HCT116 (cell line): ENCODE measurements around the gene MAP3K5. TPM values are rescaled to one million over a fixed set of nuclear protein-coding genes. Genes with fewer than 3 reads are reported as not detected.

Source experiments
- ATAC-seq: fragments of 200-7000 bp; cut with Tn5 transposase; 2 replicates; pipeline ENCODE4 v1.9.1; 2020; ENCODE audit warnings: mild to moderate bottlenecking, moderate library complexity
- BruUV-seq: library from RNA; stranded (reverse); fragments of 400-500 nt; replicated peaks from 2 replicates; lab custom pipeline; 2021; lab: Mats Ljungman, UMichigan
- CTCF ChIA-PET: fragments of 300-600 bp; sonication (Branson Sonifier 250); formaldehyde crosslinking; loops from one replicate; lab custom pipeline; 2021; ENCODE audit warnings: antibody characterized with exemption; lab: Charles Lee
- POLR2A ChIA-PET: fragments of 300-600, 350-600 bp; sonication (Branson Sonifier 250); formaldehyde crosslinking; loops from one replicate; lab custom pipeline; 2021; ENCODE audit warnings: antibody characterized with exemption; lab: Charles Lee
- RAD21 ChIA-PET, 2 experiments: fragments of 300-600 bp; sonication (Branson Sonifier 250); formaldehyde crosslinking; loops; one replicate each; lab custom pipeline; 2023; ENCODE audit warnings: low total read pairs in 2 of 2; ENCODE audit not compliant: uncharacterized antibody in 2 of 2, unreplicated experiment in 2 of 2, low non-redundant PET in 1 of 2; lab: Charles Lee
- DNase-seq: peaks from one replicate; pipeline ENCODE4 v3.0.0-alpha.2; 2010; ENCODE audit warnings: low read depth, low spot score
- H2AFZ ChIP-seq: fragments of 200-600 bp; shearing (Covaris generic), sonication (generic); 2 replicates; pipeline ENCODE4 v1.6.1; 2017; ENCODE audit warnings: low read depth, mixed run types, mixed read lengths, antibody characterized with exemption, low read length; ENCODE audit not compliant: poor library complexity, severe bottlenecking
- H3K27ac ChIP-seq: 2 replicates; pipeline ENCODE4 v1.5.1; 2012; ENCODE audit warnings: low read depth, low read length
- H3K27me3 ChIP-seq: fragments of 200-600 bp; sonication (generic); 2 replicates; pipeline ENCODE4 v1.6.1; 2016; ENCODE audit warnings: mixed run types, low read length, mixed read lengths; ENCODE audit not compliant: insufficient read depth
- H3K36me3 ChIP-seq, 2 experiments: fragments of 200-500 bp in 1 of 2; fragments of 200-600 bp in 1 of 2; sonication (Bioruptor generic) in 1 of 2; sonication (generic) in 1 of 2; 2 replicates each; pipeline versions ENCODE4 v1.5.1 to v1.6.1; 2014 to 2016; ENCODE audit warnings: low read length in 2 of 2, inconsistent platforms in 1 of 2, mixed read lengths in 1 of 2, mixed run types in 1 of 2; ENCODE audit not compliant: insufficient read depth in 2 of 2, control insufficient read depth in 1 of 2
- H3K4me1 ChIP-seq, 2 experiments: fragments of 200-600 bp in 1 of 2; sonication (generic) in 1 of 2; 2 replicates each; pipeline versions ENCODE4 v1.5.1 to v1.6.1; 2012 to 2017; ENCODE audit warnings: low read length in 2 of 2, inconsistent platforms in 1 of 2, mild to moderate bottlenecking in 1 of 2, mixed read lengths in 1 of 2, mixed run types in 1 of 2, moderate library complexity in 1 of 2; ENCODE audit not compliant: insufficient read depth in 2 of 2, control insufficient read depth in 1 of 2
- H3K4me2 ChIP-seq: fragments of 200-600 bp; sonication (generic); 2 replicates; pipeline ENCODE4 v1.6.1; 2017; ENCODE audit warnings: mixed run types, low read length, mixed read lengths
- H3K4me3 ChIP-seq, 2 experiments: fragments of 200-600 bp in 1 of 2; sonication (generic) in 1 of 2; replicated peaks in 1 of 2; 2 replicates each; pipeline ENCODE4 v1.5.1; 2011 to 2016; ENCODE audit warnings: low read length in 2 of 2, control low read depth in 1 of 2, low read depth in 1 of 2, mild to moderate bottlenecking in 1 of 2, mixed read lengths in 1 of 2, mixed run types in 1 of 2
- H3K79me2 ChIP-seq: fragments of 200-600 bp; sonication (generic); 2 replicates; pipeline ENCODE4 v1.6.1; 2017; ENCODE audit warnings: mild to moderate bottlenecking, mixed run types, low read length, moderate library complexity, mixed read lengths; ENCODE audit not compliant: insufficient read depth
- H3K9ac ChIP-seq: fragments of 200-600 bp; sonication (generic); 2 replicates; pipeline ENCODE4 v1.6.1; 2016; ENCODE audit warnings: low read length, mixed read lengths
- H3K9me2 ChIP-seq: fragments of 200-600 bp; sonication (generic), shearing (Covaris generic); 2 replicates; pipeline ENCODE4 v1.6.1; 2017; ENCODE audit warnings: mixed run types, mild to moderate bottlenecking, moderate library complexity; ENCODE audit not compliant: insufficient read depth
- H3K9me3 ChIP-seq, 2 experiments: fragments of 200-500 bp in 1 of 2; fragments of 200-600 bp in 1 of 2; sonication (Bioruptor generic) in 1 of 2; sonication (generic) in 1 of 2; 2 replicates each; pipeline ENCODE4 v1.6.1; 2014 to 2017; ENCODE audit warnings: low read length in 2 of 2, mixed read lengths in 2 of 2, inconsistent platforms in 1 of 2, low read depth in 1 of 2, mild to moderate bottlenecking in 1 of 2, mixed run types in 1 of 2, moderate library complexity in 1 of 2; ENCODE audit not compliant: control insufficient read depth in 1 of 2, insufficient read depth in 1 of 2
- H4K20me1 ChIP-seq: fragments of 200-600 bp; sonication (generic), shearing (Covaris generic); 2 replicates; pipeline ENCODE4 v1.6.1; 2017; ENCODE audit warnings: mixed run types, mild to moderate bottlenecking, moderate library complexity; ENCODE audit not compliant: insufficient read depth
- CTCF ChIP-seq, 3 experiments: fragments of 200-600 bp in 1 of 3; sonication (generic) in 1 of 3; IDR thresholded peaks in 2 of 3; conservative IDR thresholded peaks in 1 of 3; 2 replicates each; pipeline ENCODE4 v1.5.1; 2012 to 2017; ENCODE audit warnings: low read depth in 2 of 3, low read length in 2 of 3, antibody characterized with exemption in 1 of 3, borderline replicate concordance in 1 of 3, control low read depth in 1 of 3, mild to moderate bottlenecking in 1 of 3, mixed read lengths in 1 of 3, mixed run types in 1 of 3, moderate library complexity in 1 of 3; ENCODE audit not compliant: insufficient read depth in 1 of 3
- EGR1 ChIP-seq: IDR thresholded peaks from 2 replicates; pipeline ENCODE4 v1.6.1; 2012; ENCODE audit warnings: low read depth
- ELF1 ChIP-seq: IDR thresholded peaks from 2 replicates; pipeline ENCODE4 v1.6.1; 2012; ENCODE audit warnings: low read depth, borderline replicate concordance
- EZH2phosphoT487 ChIP-seq: fragments of 200-600 bp; IDR thresholded peaks from 2 replicates; pipeline ENCODE4 v1.6.1; 2018; ENCODE audit warnings: antibody characterized with exemption, borderline replicate concordance
- FOSL1 ChIP-seq: IDR thresholded peaks from 2 replicates; pipeline ENCODE4 v1.6.1; 2012; ENCODE audit warnings: low read depth
- JUND ChIP-seq: IDR thresholded peaks from 2 replicates; pipeline ENCODE4 v1.6.1; 2012
- MAX ChIP-seq: IDR thresholded peaks from 2 replicates; pipeline ENCODE4 v1.6.1; 2012
- POLR2A ChIP-seq: IDR thresholded peaks from 2 replicates; pipeline ENCODE4 v1.7.0; 2011; ENCODE audit warnings: borderline replicate concordance; ENCODE audit not compliant: insufficient read depth, insufficient read length; ENCODE audit errors: extremely low read depth
- RAD21 ChIP-seq: IDR thresholded peaks from 2 replicates; pipeline ENCODE4 v1.6.1; 2012; ENCODE audit warnings: low read depth, mild to moderate bottlenecking
- REST ChIP-seq: IDR thresholded peaks from 2 replicates; pipeline ENCODE4 v1.6.1; 2012; ENCODE audit warnings: low read depth
- SIN3A ChIP-seq: IDR thresholded peaks from 2 replicates; pipeline ENCODE4 v1.6.1; 2012; ENCODE audit warnings: low read depth
- TCF7L2 ChIP-seq: IDR thresholded peaks from 2 replicates; pipeline ENCODE4 v1.7.0; 2011; ENCODE audit warnings: borderline replicate concordance, inconsistent platforms; ENCODE audit not compliant: insufficient read depth, insufficient read length; ENCODE audit errors: extremely low read depth
- ZBTB33 ChIP-seq: IDR thresholded peaks from 2 replicates; pipeline ENCODE4 v1.6.1; 2011; ENCODE audit warnings: mild to moderate bottlenecking, low read length, moderate library complexity; ENCODE audit not compliant: insufficient replicate concordance; ENCODE audit errors: extremely low read depth
- intact Hi-C: fragments of 100-400 bp; cut with micrococcal nuclease; formaldehyde crosslinking; loops from 2 replicates; pipeline ENCODE4 v1.10.0; 2022
- total RNA-seq: library from RNA; stranded (reverse); gene quantifications from one replicate; pipeline ENCODE4 v1.2.1, GENCODE V29; 2021; ENCODE audit not compliant: unreplicated experiment

Gene MAP3K5
- total RNA-seq, 1 experiment from 2014 or later, result 11.8 TPM

DNA sequence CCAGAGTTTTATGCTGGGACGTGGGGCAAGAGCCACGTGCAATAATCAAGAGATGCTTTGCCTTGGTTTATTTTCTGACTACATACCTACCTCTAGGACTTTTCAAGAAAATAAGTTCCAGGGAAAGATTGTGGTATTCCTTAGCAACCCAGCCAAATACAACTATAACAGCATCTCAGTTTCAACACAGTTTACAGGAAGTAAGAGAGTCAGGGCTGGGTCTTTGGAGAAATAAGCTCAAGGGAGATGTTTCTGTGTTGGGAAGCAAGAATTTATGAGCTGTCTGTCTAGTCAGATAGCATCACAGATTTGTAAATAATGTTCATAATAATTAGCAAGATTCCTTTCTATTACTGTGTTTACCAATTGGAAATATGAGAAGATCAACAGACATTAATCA is 35.1 kb downstream of the MAP3K5 start:
- H3K4me1 ChIP-seq, result no peaks in the 10 kb centered on the region
- ChIA-PET POLR2A (interaction anchor here (1.0 kb wide), 1 partner anchor 18 kb away, joined by 3 read pairs; no protein-coding TSS in a partner anchor), RAD21 (no interaction called here), CTCF (no interaction called here)
- TF ChIP-seq POLR2A (no peak), MAX (no peak), RAD21 (no peak), TCF7L2 (no peak), EGR1 (no peak)
- no peak overlapping the region for H3K27ac ChIP-seq
- H3K9me3 ChIP-seq, result no peaks in the 10 kb centered on the region
- no peak for ATAC-seq
- H3K9ac ChIP-seq, result no peak overlapping the region
- H3K9me2 ChIP-seq, result no peaks in the 10 kb centered on the region
- no peaks in the 10 kb centered on the region for H3K27me3 ChIP-seq
- H3K4me2 ChIP-seq, result no peak overlapping the region
- H3K79me2 ChIP-seq, result no peaks in the 10 kb centered on the region; the same call in 1 of the 2 replicates
- intact Hi-C loops, result no loop called here
- H2AFZ ChIP-seq, result no peak overlapping the region
- H3K36me3 ChIP-seq, result no peaks in the 10 kb centered on the region
- BruUV-seq, result no TSS peak
- DNase-seq, result no peak
- H3K4me3 ChIP-seq, result no peak overlapping the region
- no peaks in the 10 kb centered on the region for H4K20me1 ChIP-seq

DNA sequence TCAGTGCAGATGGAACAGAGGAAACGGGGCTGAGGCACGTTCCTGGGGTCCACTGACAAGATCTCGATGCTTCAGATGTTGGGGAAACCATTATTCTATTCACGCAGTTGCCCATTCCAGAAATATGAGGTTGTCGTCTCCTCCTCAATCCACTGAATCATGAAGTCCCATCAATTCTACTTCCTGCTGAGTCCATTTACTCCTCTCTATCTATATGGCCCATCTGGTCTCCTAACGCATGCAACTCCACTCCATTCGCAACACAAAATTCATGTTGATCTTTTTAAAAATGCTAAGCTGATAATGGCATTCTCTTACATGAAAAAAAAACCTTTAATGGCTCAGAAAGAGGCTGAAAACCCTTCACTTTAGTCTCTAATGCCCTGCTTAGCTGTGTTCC is 37.5 kb downstream of the MAP3K5 start:
- no peaks in the 10 kb centered on the region for H3K4me1 ChIP-seq
- ATAC-seq (no peak), DNase-seq (no peak)
- ChIA-PET RAD21 (no interaction called here), CTCF (interaction anchor here (0.9 kb wide), 1 partner anchor 347 kb away, joined by 4 read pairs; no protein-coding TSS in a partner anchor), POLR2A (no interaction called here)
- H4K20me1 ChIP-seq, result no peaks in the 10 kb centered on the region
- H3K4me3 ChIP-seq, result no peak overlapping the region
- H2AFZ ChIP-seq, result no peak overlapping the region
- H3K36me3 ChIP-seq, result no peaks in the 10 kb centered on the region
- H3K27me3 ChIP-seq, result no peaks in the 10 kb centered on the region
- BruUV-seq, result no TSS peak
- H3K9me3 ChIP-seq, result no peaks in the 10 kb centered on the region
- no peaks in the 10 kb centered on the region for H3K79me2 ChIP-seq
- H3K27ac ChIP-seq, result no peak overlapping the region
- no peak overlapping the region for H3K9ac ChIP-seq
- H3K4me2 ChIP-seq, result no peak overlapping the region
- intact Hi-C loops, result no loop called here
- H3K9me2 ChIP-seq, result no peaks in the 10 kb centered on the region
- TF ChIP-seq ZBTB33, result no peak
- TF ChIP-seq FOSL1, result no peak
- TF ChIP-seq JUND, result no peak
- TF ChIP-seq SIN3A, result no peak
- no peak for TF ChIP-seq CTCF (IDR thresholded peaks at IDR 0.05 in 2 of 3, conservative IDR thresholded peaks at IDR 0.05 in 1 of 3; ENCODE audit: borderline replicate concordance in 1 of 3, insufficient read depth in 1 of 3, low read depth in 2 of 3, low read length in 2 of 3)
- no peak for TF ChIP-seq REST
- no peak for TF ChIP-seq EZH2phosphoT487
- no peak for TF ChIP-seq POLR2A
- TF ChIP-seq ELF1, result no peak
